ENCODE results near the gene MRGPRE. TPM values are rescaled to one million over a fixed set of nuclear protein-coding genes. Genes with fewer than 3 reads are reported as not detected.

Gene MRGPRE
- total and polyA plus RNA-seq, 4 experiments from 2014 or later = not detected

DNA sequence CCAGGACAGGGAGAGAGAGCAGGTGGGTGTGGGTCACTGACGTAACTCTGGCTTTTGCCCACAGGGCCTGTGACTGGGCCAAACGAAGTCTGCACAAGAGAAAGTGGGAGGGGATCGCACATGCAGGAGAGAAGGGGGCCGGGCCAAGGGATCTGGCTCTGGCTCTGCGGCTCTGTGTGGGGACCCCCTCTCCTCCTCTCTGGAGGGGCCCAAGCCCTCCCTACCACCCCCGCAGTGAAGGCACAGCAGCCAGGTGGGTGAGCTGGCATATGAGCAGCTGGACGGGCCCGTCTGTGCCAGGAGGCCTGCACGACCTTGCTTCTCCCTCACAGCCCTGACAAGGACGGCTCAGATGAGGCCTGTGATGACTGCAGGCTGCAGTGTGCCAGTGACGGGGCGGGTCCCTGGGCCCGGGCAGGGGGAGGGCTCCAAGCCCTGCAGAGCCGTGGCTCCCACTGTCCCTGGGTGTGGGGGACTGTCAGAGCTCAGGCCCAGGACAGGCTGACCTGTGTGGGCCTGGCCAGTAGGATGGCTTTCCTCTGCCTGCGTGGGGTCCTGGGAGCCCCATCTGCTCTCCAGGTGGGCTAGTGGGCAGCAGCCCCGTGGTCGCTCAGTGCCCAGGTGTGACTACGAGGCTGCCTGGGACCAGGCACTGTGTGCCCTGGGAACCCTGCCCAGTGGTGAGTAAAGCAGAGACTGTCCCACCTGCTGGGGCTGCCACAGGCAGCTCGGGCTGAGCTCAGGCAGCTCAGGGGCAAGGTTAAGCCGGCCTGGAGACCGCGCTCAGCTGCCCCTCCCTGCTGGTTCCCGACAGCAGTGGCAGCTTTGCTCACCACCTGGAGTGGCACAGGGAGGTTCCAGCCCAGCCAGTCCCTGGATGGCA is 35.8 kb downstream of the MRGPRE start:
- CTCF ChIA-PET (ENCODE audit: partially characterized antibody) = no interaction called here
- Histone ChIP-seq H3K27me3 (ENCODE audit: insufficient read depth, low read length) (no peaks in the 10 kb centered on the region), H3K36me3 (ENCODE audit: insufficient read depth, low read length) (no peaks in the 10 kb centered on the region), H3K27ac (ENCODE audit: low read depth, low read length) (no peak overlapping the region), H3K9me3 (ENCODE audit: control insufficient read depth in 1 of 2, low read length in 2 of 2) (no peaks in the 10 kb centered on the region), H3K4me1 (ENCODE audit: insufficient read depth, low read length) (no peaks in the 10 kb centered on the region), H3K4me3 (ENCODE audit: low read length in 2 of 2) (no peak overlapping the region)
- Mint-ChIP-seq H3K27ac (no peak overlapping the region), H3K27me3 (peaks cover 0 to 7% of the 10 kb centered on the region in 2 donors), H3K36me3 (no peaks in the 10 kb centered on the region), H3K9me3 (no peaks in the 10 kb centered on the region), H3K4me1 (no peaks in the 10 kb centered on the region), H3K4me3 (no peak overlapping the region)
- POLR2A ChIA-PET (ENCODE audit: partially characterized antibody) = no interaction called here
- intact Hi-C loops (cut with micrococcal nuclease) = no loop called here
- DNase-seq = no peak

DNA sequence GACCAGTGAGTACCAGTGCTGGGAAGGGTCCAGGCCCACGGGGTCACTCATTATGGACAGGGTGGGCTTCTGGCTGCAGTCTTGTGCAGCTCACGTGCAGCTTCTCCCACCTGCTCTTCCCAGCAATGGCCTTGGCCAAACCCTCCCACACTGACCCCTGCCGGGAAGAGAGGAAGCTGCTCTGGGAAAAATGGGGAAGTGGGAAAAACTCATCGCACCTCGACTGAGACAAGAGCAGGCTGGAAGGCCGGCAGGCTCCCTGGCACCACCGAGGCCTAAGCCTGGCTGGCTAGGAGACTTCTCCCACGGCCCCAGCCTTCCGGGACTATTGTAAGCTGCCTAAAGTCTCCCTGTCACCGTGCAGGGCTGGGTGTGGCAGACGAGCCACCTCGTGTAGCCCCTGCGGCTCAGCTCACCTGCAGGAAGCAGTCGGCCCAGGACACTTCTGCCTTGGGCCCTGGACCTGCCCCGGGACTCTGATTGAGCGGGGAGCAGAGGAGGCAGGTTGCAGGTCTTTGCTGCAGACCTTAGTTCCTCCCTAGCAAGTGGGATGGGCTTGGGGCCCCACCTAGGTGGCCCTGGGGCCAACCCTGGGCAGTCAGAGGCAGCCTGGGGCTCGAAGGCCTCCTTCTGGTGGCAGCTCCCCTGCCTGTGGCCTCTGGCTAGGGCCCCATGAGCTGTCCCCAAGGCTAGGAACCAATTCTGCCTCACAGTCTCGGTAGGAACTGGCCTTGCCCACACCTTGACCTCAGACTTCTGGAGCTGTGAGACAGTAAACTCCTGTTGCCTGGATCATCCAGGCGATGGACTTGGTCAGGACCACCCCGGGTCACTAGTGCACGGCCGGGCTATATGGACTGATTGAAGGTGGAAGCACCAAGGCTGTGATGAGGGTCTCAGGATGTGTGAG is 36.7 kb downstream of the MRGPRE start:
- H3K36me3 Mint-ChIP-seq = no peaks in the 10 kb centered on the region
- no peaks in the 10 kb centered on the region for H3K4me1 Mint-ChIP-seq
- DNase-seq = no peak
- H3K27me3 Mint-ChIP-seq = peaks cover 0 to 2% of the 10 kb centered on the region in 2 donors
- Histone ChIP-seq H3K27me3 (ENCODE audit: insufficient read depth, low read length) (no peaks in the 10 kb centered on the region), H3K4me3 (ENCODE audit: low read length in 2 of 2) (no peak overlapping the region), H3K36me3 (ENCODE audit: insufficient read depth, low read length) (no peaks in the 10 kb centered on the region), H3K9me3 (ENCODE audit: control insufficient read depth in 1 of 2, low read length in 2 of 2) (no peaks in the 10 kb centered on the region), H3K27ac (ENCODE audit: low read depth, low read length) (no peak overlapping the region), H3K4me1 (ENCODE audit: insufficient read depth, low read length) (no peaks in the 10 kb centered on the region)
- CTCF ChIA-PET (ENCODE audit: partially characterized antibody) = no interaction called here
- POLR2A ChIA-PET (ENCODE audit: partially characterized antibody) = no interaction called here
- intact Hi-C loops (cut with micrococcal nuclease) = no loop called here
- no peaks in the 10 kb centered on the region for H3K9me3 Mint-ChIP-seq
- no peak overlapping the region for H3K4me3 Mint-ChIP-seq
- no peak overlapping the region for H3K27ac Mint-ChIP-seq

GRCh38 chr11:3194016-3194816 is 38.0 kb downstream of the MRGPRE start:
- Mint-ChIP-seq H3K4me1 (no peaks in the 10 kb centered on the region), H3K27ac (no peak overlapping the region), H3K36me3 (no peaks in the 10 kb centered on the region), H3K27me3 (peaks cover 0 to 2% of the 10 kb centered on the region in 2 donors), H3K4me3 (no peak overlapping the region), H3K9me3 (peaks cover 0 to 3% (median 0%) of the 10 kb centered on the region in 8 donors)
- intact Hi-C loops (cut with micrococcal nuclease) = no loop called here
- DNase-seq = no peak
- no peaks in the 10 kb centered on the region for H3K9me3 ChIP-seq (ENCODE audit: control insufficient read depth in 1 of 2, low read length in 2 of 2)
- ChIA-PET CTCF (ENCODE audit: partially characterized antibody) (no interaction called here), POLR2A (ENCODE audit: partially characterized antibody) (no interaction called here)
- no peak overlapping the region for H3K4me3 ChIP-seq (ENCODE audit: low read length in 2 of 2)
- H3K27ac ChIP-seq (ENCODE audit: low read depth, low read length) = no peak overlapping the region
- H3K4me1 ChIP-seq (ENCODE audit: insufficient read depth, low read length) = no peaks in the 10 kb centered on the region
- no peaks in the 10 kb centered on the region for H3K36me3 ChIP-seq (ENCODE audit: insufficient read depth, low read length)
- no peaks in the 10 kb centered on the region for H3K27me3 ChIP-seq (ENCODE audit: insufficient read depth, low read length)

- H3K4me1 ChIP-seq (ENCODE audit: insufficient read depth, low read length) = no peaks in the 10 kb centered on the region
- H3K27me3 Mint-ChIP-seq = peaks cover 0 to 2% of the 10 kb centered on the region in 2 donors
- H3K4me3 ChIP-seq (ENCODE audit: low read length in 2 of 2) = no peak overlapping the region
- no peaks in the 10 kb centered on the region for H3K4me1 Mint-ChIP-seq
- ChIA-PET POLR2A (ENCODE audit: partially characterized antibody) (no interaction called here), CTCF (ENCODE audit: partially characterized antibody) (no interaction called here)
- no peak overlapping the region for H3K27ac Mint-ChIP-seq
- no peak overlapping the region for H3K4me3 Mint-ChIP-seq
- H3K36me3 Mint-ChIP-seq = no peaks in the 10 kb centered on the region
- intact Hi-C loops (cut with micrococcal nuclease) = no loop called here
- no peaks in the 10 kb centered on the region for H3K9me3 ChIP-seq (ENCODE audit: control insufficient read depth in 1 of 2, low read length in 2 of 2)
- H3K9me3 Mint-ChIP-seq = peaks cover 0 to 3% (median 0%) of the 10 kb centered on the region in 8 donors
- no peaks in the 10 kb centered on the region for H3K36me3 ChIP-seq (ENCODE audit: insufficient read depth, low read length)
- DNase-seq = no peak
- no peak overlapping the region for H3K27ac ChIP-seq (ENCODE audit: low read depth, low read length)
- H3K27me3 ChIP-seq (ENCODE audit: insufficient read depth, low read length) = no peaks in the 10 kb centered on the region
Measured at GRCh38 chr11:3193373-3194015, 38.7 kb downstream of the MRGPRE start.

DNA sequence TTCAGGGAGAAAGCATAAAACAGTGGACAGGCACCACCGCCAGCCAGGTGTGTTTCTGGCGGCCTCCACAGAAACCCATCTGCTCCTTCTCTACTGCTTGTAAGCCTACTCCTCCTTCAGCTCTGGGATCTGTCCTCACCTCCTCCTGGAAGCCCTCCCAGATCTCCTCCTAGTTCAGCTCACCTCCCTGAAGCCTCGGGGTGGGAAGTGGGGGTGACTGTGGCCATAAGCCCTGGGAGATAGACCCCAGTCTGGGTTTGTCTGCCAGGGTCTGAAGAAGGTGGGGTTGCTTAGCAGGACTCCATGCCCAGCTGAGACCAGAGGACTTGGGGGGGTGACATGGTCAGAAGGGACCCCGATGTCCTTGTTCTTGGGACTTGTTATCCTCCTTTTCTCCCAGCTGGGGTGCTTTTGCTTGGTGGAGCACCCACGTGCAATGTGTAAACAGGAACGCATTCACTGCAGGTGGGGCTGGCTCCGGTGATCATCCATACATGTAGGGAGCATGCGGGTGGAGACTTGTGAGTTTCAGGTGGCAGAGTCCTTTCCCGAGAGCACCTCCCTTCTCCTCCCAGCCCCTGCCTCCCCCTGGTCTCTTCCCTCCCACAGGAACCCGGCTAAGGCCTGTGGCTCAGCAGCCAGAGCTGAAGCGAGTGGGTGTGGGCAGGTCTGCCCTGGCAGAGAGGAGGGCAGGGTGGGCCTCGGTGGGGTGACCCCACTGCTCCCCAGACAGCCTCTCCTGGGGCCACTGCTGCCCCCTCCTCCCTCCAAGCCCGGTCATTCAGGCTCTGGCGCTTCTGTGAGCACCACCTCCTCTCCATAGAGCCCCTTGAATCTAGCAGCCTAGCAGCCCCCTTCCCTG is 39.5 kb downstream of the MRGPRE start:
- Histone ChIP-seq H3K36me3 (ENCODE audit: insufficient read depth, low read length) (no peaks in the 10 kb centered on the region), H3K9me3 (ENCODE audit: control insufficient read depth in 1 of 2, low read length in 2 of 2) (no peaks in the 10 kb centered on the region), H3K4me1 (ENCODE audit: insufficient read depth, low read length) (no peaks in the 10 kb centered on the region), H3K27me3 (ENCODE audit: insufficient read depth, low read length) (no peaks in the 10 kb centered on the region), H3K27ac (ENCODE audit: low read depth, low read length) (no peak overlapping the region), H3K4me3 (ENCODE audit: low read length in 2 of 2) (no peak overlapping the region)
- no peaks in the 10 kb centered on the region for H3K36me3 Mint-ChIP-seq
- H3K9me3 Mint-ChIP-seq = peaks cover 0 to 3% (median 0%) of the 10 kb centered on the region in 8 donors
- intact Hi-C loops (cut with micrococcal nuclease) = no loop called here
- no peak for DNase-seq
- ChIA-PET CTCF (ENCODE audit: partially characterized antibody) (no interaction called here), POLR2A (ENCODE audit: partially characterized antibody) (no interaction called here)
- H3K4me1 Mint-ChIP-seq = no peaks in the 10 kb centered on the region
- H3K27ac Mint-ChIP-seq = no peak overlapping the region
- H3K27me3 Mint-ChIP-seq = peaks cover 2 to 4% of the 10 kb centered on the region in 2 donors
- H3K4me3 Mint-ChIP-seq = no peak overlapping the region

DNA sequence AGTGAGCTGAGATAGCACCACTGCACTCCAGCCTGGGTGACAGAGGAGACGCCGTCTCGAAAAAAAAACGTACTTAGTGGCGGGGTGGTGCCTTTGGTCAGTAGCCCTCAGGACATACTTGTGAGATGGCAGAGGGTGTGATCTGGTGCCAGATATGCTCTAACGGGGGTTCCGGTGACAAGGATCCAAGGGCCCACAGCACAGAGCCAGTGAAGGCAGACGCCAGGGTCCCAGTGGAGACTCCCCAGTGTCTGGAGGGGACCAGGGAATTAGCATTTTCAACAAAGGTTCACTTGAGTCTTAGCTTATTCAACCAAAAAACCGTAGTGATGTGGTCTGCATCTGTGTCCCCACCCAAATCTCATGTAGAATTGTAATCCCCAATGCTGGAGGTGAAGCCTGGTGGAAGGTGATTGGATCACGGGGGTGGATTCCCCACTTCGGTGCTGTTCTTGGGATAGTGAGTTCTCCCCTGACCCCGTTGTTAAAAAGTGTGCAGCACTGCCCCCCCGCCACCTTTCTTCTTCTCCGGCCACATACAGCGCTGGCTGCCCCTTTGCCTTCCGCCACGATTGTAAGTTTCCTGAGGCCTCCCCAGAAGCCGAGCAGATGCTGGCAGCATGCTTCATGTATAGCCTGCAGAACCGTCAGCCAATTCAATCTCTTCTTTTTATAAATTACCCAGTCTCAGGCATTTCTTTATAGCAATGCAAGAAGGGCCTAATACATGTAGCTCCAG is 40.5 kb downstream of the MRGPRE start:
- Mint-ChIP-seq H3K27ac (peak overlapping the region in 1 of 7 donors; percentile 8), H3K27me3 (peaks cover 6 to 7% of the 10 kb centered on the region in 2 donors), H3K4me3 (no peak overlapping the region), H3K9me3 (peaks cover 0 to 3% (median 0%) of the 10 kb centered on the region in 8 donors), H3K4me1 (no peaks in the 10 kb centered on the region), H3K36me3 (no peaks in the 10 kb centered on the region)
- Histone ChIP-seq H3K4me1 (ENCODE audit: insufficient read depth, low read length) (no peaks in the 10 kb centered on the region), H3K27ac (ENCODE audit: low read depth, low read length) (no peak overlapping the region), H3K36me3 (ENCODE audit: insufficient read depth, low read length) (no peaks in the 10 kb centered on the region), H3K27me3 (ENCODE audit: insufficient read depth, low read length) (no peaks in the 10 kb centered on the region), H3K4me3 (ENCODE audit: low read length in 2 of 2) (no peak overlapping the region), H3K9me3 (ENCODE audit: control insufficient read depth in 1 of 2, low read length in 2 of 2) (no peaks in the 10 kb centered on the region)
- CTCF ChIA-PET (ENCODE audit: partially characterized antibody) = no interaction called here
- POLR2A ChIA-PET (ENCODE audit: partially characterized antibody) = no interaction called here
- DNase-seq = no peak
- intact Hi-C loops (cut with micrococcal nuclease) = no loop called here
